ENCODE results near the gene LCE1D.

LCE1D gene, protein sequence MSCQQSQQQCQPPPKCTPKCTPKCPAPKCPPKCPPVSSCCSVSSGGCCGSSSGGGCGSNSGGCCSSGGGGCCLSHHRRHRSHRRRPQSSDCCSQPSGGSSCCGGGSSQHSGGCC

DNA sequence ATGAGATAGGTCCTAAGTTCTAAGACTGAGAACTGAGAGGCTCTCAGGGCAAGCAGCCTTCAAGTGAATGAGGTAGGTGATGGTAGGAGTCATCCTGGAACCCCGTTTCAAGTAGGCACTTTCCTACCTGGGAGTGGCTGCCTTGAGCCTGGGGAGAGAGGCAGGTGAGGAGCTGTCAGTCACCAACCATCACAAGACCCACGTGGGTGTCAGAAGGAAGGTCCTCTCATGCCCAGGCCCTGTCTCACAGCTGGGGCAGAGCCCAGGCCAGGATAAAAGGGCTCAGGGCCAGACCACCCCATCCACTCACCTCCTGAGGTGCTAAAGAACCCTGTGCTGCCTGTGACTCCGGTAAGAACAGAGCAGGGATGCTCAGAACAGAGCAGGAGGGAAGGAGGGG, at the start of gene LCE1D:
TSS of gene LCE1D (plus strand) at position 301 of the 400 bp plus-strand sequence. CDS start 1,074 bp downstream, outside the sequence.
- DNase-seq (ENCODE audit: low read depth in 3 of 3, low spot score in 1 of 3): no peak

DNA sequence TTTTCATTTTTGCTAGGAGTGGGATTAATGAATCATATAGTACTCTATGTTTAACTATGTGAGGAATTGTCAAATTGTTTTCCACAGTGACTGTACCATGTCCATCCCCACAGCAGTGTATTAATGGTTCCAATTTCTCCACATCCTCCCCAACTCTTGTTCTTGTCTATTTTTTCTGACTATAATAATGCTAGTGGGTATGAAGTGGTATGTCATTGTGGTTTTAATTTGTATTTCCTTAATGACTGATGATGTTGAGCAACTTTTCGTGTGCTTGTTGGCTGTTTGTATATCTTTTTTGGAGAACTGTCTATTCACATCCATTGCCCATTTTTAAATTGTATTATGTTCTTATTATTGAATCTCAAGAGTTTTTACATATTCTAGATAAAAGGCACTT, 48.7 kb upstream of the LCE1D start:
- no peak for DNase-seq (ENCODE audit: low read depth in 3 of 3, low spot score in 1 of 3)

- no peak for DNase-seq (ENCODE audit: low read depth in 3 of 3, low spot score in 1 of 3)
These were observed 44.3 kb upstream of the LCE1D start for GRCh38 chr1:152752225-152752624.

DNA sequence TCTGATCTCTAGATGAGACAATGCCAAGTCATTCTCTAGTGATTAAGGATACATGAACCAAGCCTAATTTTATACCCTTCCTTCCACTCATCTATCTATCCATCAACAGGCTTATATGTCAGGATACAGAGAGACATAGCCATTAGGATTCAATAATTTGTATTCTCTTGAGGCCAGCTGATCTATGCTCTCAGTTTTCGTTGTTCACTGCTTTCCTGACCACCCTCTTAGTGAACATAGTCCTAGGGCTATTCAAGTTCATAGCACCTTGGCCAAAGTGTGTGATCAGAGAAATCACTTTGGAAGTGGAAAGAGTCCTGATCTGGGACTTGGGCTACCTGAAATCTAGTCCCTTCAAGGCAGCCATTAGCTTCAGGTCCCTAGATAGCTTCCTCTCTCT, 42.9 kb upstream of the LCE1D start:
- no peak for DNase-seq (ENCODE audit: low read depth in 3 of 3, low spot score in 1 of 3)

GRCh38 chr1:152756872-152757271, 39.6 kb upstream of the LCE1D start:
- no peak for DNase-seq (ENCODE audit: low read depth in 3 of 3, low spot score in 1 of 3)

- DNase-seq (ENCODE audit: low read depth in 3 of 3, low spot score in 1 of 3): no peak
These were observed 38.8 kb upstream of the LCE1D start, which contains the start of gene KPRP for GRCh38 chr1:152757747-152758146. KPRP (plus strand) TSS chr1:152758025; CDS start chr1:152759589, 1,564 bp downstream.

- no peak for DNase-seq (ENCODE audit: low read depth in 3 of 3, low spot score in 1 of 3)
These were observed 37.9 kb upstream of the LCE1D start for GRCh38 chr1:152758636-152759035.

GRCh38 chr1:152759453-152760173, 36.9 kb upstream of the LCE1D start:
- no peak for DNase-seq (ENCODE audit: low read depth in 3 of 3, low spot score in 1 of 3)

DNA sequence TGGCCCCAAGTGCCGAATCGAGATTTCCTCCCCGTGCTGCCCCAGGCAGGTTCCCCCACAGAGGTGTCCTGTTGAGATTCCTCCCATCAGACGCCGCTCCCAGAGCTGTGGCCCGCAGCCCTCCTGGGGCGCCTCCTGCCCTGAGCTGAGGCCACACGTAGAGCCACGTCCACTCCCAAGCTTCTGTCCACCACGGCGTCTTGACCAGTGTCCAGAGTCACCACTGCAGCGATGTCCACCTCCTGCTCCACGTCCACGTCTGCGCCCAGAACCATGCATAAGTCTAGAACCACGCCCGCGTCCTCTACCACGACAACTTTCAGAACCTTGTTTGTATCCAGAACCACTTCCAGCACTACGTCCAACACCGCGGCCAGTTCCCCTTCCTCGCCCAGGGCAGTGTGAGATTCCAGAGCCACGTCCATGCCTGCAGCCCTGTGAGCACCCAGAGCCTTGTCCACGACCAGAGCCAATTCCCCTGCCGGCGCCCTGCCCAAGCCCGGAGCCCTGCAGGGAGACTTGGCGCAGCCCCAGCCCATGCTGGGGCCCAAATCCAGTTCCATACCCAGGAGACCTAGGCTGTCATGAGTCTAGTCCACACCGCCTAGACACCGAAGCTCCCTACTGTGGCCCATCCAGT, 35.9 kb upstream of the LCE1D start:
- DNase-seq (ENCODE audit: low read depth in 3 of 3, low spot score in 1 of 3): no peak

DNA sequence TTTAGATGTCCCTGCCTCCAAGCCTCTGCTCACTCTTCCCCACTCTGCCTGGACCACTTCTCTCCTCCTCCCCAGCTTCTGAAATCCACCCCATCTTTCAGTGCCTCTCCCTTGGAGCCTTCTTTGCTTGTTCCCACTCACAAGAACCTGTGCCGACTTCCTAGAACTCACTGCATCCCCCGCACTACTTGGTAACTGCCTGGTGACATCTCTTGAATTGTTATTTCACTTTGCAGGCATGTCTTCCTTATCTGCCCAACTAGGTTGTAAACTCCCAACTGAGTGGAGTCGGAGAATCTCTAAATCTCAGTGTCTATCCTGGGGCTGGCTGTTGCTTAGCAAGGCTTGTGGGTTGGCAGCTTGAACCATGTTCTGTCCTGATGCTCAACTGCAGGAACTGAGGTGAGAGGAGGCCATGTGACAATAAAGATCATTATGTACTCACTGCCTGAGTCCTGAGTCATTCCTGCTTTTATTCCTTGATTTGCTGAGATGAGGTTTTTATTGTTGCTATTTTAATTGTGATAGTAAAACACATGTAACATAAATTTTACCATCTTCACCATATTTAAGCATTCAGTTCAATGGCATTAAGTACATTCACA, 34.8 kb upstream of the LCE1D start:
- no peak for DNase-seq (ENCODE audit: low read depth in 3 of 3, low spot score in 1 of 3)

DNA sequence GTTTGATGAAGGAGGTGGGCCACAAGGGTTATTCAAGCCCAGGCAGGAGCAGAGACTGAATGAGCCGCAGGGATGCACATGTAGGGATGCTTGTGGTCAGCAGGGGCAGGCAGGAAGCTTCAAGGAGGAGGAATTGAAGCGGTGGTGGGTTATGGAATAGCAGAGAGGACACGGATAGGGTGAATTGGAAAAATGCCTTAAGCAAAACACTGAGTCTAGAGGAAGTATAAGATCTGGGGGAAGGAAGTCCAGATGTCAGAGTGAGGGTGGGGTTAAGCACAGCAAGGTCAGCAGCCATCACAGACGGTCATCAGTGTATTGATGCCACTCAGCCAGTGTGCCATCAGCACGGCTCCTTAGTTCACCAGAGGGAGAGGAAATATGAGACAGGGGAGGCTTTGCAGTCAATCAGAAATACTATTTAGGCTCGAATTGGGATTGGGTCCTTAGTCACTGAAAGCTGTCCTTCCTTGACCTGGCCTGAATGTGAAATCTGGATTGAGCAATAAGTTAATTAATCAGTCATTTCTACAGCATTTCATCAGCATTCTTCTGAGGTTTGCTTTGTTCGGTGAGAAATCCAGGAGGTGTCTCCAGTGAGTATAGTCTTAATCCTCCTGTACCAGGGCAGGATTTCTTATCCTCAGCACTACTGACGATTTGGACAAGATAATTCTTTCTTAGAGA, 27.5 kb upstream of the LCE1D start:
- no peak for DNase-seq (ENCODE audit: low read depth in 3 of 3, low spot score in 1 of 3)

DNA sequence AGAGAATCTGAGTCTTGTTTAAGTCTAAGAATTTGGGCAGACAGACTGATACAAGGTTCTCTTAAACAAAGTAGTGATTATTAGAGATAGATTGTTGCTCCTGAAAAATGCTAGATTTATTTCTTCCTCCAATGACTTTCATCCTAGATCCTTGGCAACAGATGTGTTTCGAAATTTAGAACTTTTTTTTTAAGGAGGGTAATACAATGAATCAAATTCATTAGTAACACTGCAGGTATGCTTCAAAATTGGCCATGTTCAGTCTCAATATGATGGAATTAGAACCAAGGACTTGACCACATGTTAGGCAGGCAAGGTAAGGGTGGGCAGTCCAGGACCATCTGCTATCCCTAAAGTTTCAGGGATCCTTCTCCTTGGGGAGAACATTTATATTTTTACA, 26.1 kb upstream of the LCE1D start:
- no peak for DNase-seq (ENCODE audit: low read depth in 3 of 3, low spot score in 1 of 3)

- no peak for DNase-seq (ENCODE audit: low read depth in 3 of 3, low spot score in 1 of 3)
These were observed 21.6 kb upstream of the LCE1D start, which contains the start of gene LCE1F for GRCh38 chr1:152774875-152775274. LCE1F (plus strand) TSS chr1:152775140; CDS start chr1:152776372, 1,232 bp downstream.

DNA sequence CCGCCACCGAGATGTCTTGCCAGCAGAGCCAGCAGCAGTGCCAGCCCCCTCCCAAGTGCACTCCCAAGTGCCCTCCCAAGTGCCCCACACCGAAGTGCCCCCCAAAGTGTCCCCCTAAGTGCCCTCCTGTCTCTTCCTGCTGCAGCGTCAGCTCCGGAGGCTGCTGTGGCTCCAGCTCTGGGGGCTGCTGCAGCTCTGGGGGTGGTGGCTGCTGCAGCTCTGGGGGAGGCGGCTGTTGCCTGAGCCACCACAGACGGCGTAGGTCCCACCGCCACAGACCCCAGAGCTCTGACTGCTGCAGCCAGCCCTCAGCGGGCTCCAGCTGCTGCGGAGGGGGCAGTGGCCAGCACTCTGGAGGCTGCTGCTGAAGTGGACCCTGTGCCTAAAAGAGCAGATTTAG, 20.2 kb upstream of the LCE1D start:
- no peak for DNase-seq (ENCODE audit: low read depth in 3 of 3, low spot score in 1 of 3)

GRCh38 chr1:152777510-152778137, 18.9 kb upstream of the LCE1D start:
- no peak for DNase-seq (ENCODE audit: low read depth in 3 of 3, low spot score in 1 of 3)

GRCh38 chr1:152783095-152783494, 13.4 kb upstream of the LCE1D start:
- DNase-seq (ENCODE audit: low read depth in 3 of 3, low spot score in 1 of 3): no peak

DNA sequence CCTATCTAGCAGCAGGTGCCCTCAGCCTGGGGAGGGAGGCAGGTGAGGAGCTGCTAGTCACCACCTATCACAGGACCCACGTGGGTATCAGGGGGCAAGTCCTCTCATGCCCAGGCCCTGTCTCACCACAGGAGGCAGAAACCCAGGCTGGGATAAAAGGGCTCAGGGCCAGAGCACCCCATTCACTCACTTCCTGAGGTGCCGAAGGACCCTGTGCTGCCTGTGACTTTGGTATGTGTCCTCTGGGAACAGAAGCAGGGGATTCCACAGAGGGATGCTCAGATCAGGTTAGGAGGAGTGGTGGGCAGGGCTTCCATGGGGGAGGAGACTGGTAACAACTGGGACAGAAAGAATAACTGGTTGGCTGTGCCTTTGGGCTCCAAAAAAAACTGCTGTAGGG, 10.4 kb upstream of the LCE1D start, which contains the start of gene LCE1E:
TSS of gene LCE1E (plus strand) at position 181 of the 400 bp plus-strand sequence. CDS start 1,043 bp downstream, outside the sequence.
- DNase-seq (ENCODE audit: low read depth in 3 of 3, low spot score in 1 of 3): no peak

DNA sequence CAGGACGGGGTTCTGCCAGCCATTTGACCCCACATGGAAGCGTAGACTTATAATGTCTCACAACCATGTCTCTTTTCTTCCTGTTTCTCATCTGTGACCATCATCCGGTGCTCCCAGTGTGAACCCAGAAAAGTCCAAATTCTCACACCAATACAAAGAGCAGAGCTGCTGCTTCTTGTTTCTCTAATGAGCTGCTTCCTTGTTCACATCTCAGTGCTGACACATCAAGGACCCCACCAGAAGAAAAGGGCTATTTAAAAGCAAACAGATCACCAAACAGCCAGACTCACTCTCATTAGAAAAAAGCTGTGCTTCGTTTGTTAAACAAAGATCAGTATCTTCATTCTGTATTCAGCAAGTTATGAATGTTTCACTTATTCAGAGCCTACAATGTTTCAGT, 835 bp upstream of the LCE1D start:
- DNase-seq (ENCODE audit: low read depth in 3 of 3, low spot score in 1 of 3): no peak

DNA sequence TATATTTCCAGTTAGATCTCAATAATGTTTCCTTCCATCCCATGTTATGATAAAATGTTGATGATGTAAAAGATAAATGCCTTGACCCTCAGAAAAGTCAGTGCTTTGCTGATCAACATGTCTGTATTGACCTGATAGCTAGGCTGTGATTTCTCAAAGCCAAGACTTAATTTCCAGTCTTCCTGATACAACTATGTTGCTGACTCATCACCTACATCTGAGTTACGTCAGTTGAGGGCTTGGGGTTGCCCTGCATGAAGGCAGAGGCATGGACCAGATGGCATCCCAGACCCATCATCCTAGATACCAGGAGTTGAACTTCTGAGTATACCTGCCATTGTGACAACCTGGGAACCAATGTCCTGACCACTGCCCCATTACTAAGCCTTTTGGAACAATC, 4.8 kb downstream of the LCE1D start:
- no peak for DNase-seq (ENCODE audit: low read depth in 3 of 3, low spot score in 1 of 3)

DNA sequence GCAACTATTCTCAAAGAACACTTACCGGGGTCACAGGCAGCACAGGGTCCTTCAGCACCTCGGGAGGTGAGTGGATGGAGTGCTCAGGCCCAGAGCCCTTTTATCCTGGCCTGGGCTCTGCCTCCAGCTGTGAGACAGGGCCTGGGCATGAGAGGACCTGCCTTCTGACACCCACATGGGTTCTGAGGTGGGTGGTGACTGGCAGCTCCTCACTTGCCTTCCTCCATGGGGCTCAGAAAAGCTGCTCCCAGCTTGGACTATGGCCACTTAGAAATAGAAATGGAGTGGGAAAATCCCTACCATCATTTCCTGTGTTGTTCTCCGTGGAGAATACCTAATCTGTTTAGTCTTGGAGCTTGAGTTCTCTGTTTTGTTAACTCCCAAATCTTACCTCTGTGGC, 10.1 kb downstream of the LCE1D start, which contains the start of gene LCE1C:
TSS of gene LCE1C (minus strand) at position 76 of the 400 bp plus-strand sequence. CDS start 1,173 bp downstream, outside the sequence.
- DNase-seq (ENCODE audit: low read depth in 3 of 3, low spot score in 1 of 3): no peak

GRCh38 chr1:152811050-152811449, 14.5 kb downstream of the LCE1D start:
- DNase-seq (ENCODE audit: low read depth in 3 of 3, low spot score in 1 of 3): no peak
